AG09319 (cell line): ENCODE measurements around the gene STAT1.

Experiments
- DNase-seq: peaks from one replicate; pipeline ENCODE4 v3.0.0-alpha.2; 2010; ENCODE audit warnings: low read depth; ENCODE audit errors: extremely low read depth
- CTCF ChIP-seq: IDR thresholded peaks from 2 replicates; pipeline ENCODE4 v1.5.1; 2011; ENCODE audit warnings: low read depth, mild to moderate bottlenecking, inconsistent platforms, low read length, moderate library complexity

The STAT1 gene

GRCh38 chr2:190987116-190987515 is 26.9 kb downstream of the STAT1 start:
- TF ChIP-seq CTCF: no peak
- DNase-seq: no peak

DNA sequence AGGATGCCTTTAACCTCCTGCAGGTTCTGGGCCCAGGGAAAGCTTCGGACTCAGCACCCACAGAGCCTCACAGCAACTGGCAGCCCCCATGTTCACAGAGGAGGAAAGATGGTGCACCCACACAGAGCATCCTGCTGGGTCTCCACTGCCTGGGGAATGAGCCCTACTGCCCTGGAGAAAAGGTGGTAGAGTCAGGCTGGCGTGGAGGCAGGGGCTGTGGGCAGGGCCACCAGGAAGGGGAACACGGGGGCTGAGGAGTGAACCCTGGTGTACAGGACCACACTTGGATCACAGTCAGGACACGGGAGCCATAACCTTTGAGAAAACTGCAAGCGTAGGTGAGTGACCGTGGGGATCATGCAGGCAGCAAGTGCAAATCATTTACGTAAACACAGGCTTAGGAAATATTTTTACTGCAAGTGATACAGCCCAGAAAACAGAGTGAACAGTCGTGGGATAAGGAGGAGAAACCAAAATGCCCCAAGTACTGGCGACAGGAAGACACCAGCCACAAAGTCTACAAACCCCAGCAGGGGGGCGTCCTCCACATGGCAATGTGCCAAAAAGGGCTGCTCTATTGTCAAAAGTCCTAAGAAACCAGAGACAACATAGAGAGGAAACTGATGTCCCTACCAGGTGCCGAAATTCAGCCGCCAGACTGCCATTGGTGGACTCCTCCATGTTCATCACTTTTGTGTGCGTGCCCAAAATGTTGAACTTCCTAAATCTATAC is 27.6 kb downstream of the STAT1 start:
- TF ChIP-seq CTCF: no peak
- no peak for DNase-seq

- TF ChIP-seq CTCF: no peak
- DNase-seq: no peak
Observed at GRCh38 chr2:190984595-190984994, 29.4 kb downstream of the STAT1 start.

GRCh38 chr2:190982262-190983034 is 31.5 kb downstream of the STAT1 start:
- TF ChIP-seq CTCF: no peak
- no peak for DNase-seq

DNA sequence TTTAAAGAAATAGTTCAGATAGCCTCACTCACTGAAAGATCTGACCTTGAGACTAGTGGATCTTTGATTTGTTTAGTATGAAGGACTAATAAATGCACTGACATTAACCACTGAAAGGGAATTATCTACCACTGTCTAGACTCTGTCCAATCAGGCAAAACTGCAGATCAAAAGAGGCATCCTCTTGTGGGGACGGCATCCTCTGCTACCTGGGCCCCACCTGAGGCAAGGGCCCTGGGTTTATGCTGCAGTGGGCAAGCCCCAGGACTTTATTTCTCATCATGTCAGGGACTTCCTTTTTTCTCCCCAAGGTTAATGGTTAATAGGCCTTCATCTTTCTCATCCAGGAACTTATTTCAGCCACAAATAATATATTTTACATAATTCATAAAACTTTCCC is 32.2 kb downstream of the STAT1 start:
- TF ChIP-seq CTCF: no peak

GRCh38 chr2:190981333-190981732 is 32.6 kb downstream of the STAT1 start:
- no peak for DNase-seq
- no peak for TF ChIP-seq CTCF

More for the DNA sequence above, 32.2 kb downstream of the STAT1 start:
- DNase-seq: no peak

DNA sequence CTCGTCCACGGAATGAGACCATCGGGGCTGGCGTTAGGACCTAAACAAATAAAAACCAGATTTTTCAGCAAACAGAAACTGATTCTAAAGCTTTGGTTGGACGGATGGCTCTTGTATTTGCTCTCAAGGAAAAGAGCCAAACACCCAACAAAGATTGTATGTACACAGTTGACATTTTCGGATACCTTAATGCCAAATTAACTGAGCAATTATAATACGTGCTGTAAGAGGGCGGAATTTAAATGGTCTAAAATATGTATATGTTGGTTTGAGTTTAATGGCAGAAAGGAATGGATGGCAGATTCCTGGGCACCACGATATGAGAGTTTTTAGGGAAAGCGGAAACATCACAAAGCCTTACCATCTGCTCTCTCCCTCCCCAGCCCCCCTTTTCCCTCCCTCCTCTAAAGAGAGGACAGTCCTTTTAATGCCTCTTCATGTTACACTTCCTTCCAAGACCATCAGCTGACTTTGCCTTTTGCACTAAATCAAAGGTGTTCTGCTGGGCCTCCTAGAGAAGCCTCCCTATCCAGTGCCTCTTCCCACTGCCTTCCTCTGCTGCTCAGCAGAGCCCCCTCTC is 33.3 kb downstream of the STAT1 start:
- TF ChIP-seq CTCF: no peak
- DNase-seq: no peak
